Measurements from ENCODE around the gene MILR1. TPM values are rescaled to one million over a fixed set of nuclear protein-coding genes. Genes with fewer than 3 reads are reported as not detected.
"Not testable (repeated sequence)": the region's sequence is repeated elsewhere in the genome, so short reads cannot be mapped to it uniquely, and the experiment has no call there.

Gene MILR1
- total RNA-seq, 2 donors from 2014 or later: 0.80 TPM; not detected in 1

DNA sequence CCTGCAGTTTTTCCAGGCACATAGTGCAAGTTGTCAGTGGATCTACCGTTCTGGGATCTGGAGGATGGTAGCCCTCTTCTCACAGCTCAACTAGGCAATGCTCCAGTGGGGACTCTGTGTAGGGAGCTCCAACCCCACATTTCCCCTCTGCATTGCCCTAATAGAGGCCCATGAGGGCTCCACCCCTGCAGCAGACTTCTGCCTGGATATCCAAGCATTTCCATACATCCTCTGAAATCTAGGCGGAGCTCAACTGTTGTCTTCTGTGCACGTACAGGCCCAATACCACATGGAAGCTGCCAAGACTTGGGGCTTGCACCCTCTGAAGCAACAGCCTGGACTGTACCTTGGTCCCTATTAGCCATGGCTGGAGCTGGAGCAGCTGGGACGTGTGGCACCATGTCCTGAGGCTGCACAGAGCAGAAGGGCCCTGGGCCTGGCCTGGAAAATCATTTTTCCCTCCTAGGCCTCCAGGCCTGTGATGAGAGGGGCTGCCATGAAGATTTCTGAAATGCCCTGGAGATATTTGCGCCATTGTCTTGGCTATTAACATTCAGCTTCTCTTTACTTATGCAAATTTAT, 10.9 kb upstream of the MILR1 start:
- Mint-ChIP-seq H3K36me3 (ENCODE audit: low read depth) (peaks cover 6% of the 10 kb centered on the region), H3K4me1 (no peaks in the 10 kb centered on the region), H3K27me3 (ENCODE audit: insufficient read depth) (no peaks in the 10 kb centered on the region), H3K9me3 (peaks cover 71% of the 10 kb centered on the region), H3K4me3 (no peak overlapping the region), H3K27ac (no peak overlapping the region)
- peak overlapping the region; percentile 51 for H3K4me3 ChIP-seq (ENCODE audit: low read length)
- DNase-seq: no peak
- WGBS, 2 experiments (ENCODE audit: insufficient coverage in 1 of 2, insufficient read length in 1 of 2): 86 to 94% methylated on average over 4 to 5 of the region's 5 CpGs
- H3K9ac ChIP-seq (ENCODE audit: extremely low read depth, low read length, poor library complexity, severe bottlenecking): no peak overlapping the region
- H3K4me1 ChIP-seq (ENCODE audit: control insufficient read depth, insufficient read depth, low read length): no peaks in the 10 kb centered on the region
- peaks cover 52% of the 10 kb centered on the region for H3K9me3 ChIP-seq (ENCODE audit: control insufficient read depth, low read length)
- TF ChIP-seq, protein P1, sequence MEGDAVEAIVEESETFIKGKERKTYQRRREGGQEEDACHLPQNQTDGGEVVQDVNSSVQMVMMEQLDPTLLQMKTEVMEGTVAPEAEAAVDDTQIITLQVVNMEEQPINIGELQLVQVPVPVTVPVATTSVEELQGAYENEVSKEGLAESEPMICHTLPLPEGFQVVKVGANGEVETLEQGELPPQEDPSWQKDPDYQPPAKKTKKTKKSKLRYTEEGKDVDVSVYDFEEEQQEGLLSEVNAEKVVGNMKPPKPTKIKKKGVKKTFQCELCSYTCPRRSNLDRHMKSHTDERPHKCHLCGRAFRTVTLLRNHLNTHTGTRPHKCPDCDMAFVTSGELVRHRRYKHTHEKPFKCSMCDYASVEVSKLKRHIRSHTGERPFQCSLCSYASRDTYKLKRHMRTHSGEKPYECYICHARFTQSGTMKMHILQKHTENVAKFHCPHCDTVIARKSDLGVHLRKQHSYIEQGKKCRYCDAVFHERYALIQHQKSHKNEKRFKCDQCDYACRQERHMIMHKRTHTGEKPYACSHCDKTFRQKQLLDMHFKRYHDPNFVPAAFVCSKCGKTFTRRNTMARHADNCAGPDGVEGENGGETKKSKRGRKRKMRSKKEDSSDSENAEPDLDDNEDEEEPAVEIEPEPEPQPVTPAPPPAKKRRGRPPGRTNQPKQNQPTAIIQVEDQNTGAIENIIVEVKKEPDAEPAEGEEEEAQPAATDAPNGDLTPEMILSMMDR (conservative IDR thresholded peaks at IDR 0.05): no peak
- H3K36me3 ChIP-seq (ENCODE audit: control insufficient read depth, insufficient read depth, low read length): no peaks in the 10 kb centered on the region
- H3K27ac ChIP-seq (ENCODE audit: low read depth, low read length): no peak overlapping the region
- H3K27me3 ChIP-seq (ENCODE audit: control insufficient read depth, insufficient read depth, low read length, poor library complexity, severe bottlenecking): no peaks in the 10 kb centered on the region

DNA sequence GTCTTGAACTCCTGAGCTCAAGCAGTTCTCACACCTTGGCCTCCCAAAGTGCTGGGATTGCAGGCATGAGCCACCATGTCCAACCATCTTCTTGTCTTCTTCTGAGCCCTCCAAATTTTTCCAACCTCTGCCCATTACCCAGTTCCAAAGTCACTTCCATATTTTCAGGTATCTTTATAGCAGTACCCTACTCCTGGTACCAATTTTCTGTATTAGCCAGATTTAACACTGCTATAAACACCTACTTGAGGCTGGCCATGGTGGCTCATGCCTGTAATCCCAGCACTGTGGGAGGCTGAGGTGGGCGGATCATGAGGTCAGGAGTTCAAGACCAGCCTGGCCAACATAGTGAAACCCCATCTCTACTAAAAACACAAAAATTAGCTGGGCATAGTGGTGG, 9.4 kb upstream of the MILR1 start:
- 88% methylated on average over 1 of the region's 1 CpG; no CpG with 5 or more reads in 1 of the 2 experiments for WGBS, 2 experiments (ENCODE audit: insufficient coverage in 1 of 2, insufficient read length in 1 of 2)
- H3K9ac ChIP-seq (ENCODE audit: extremely low read depth, low read length, poor library complexity, severe bottlenecking); H3K4me3 Mint-ChIP-seq; H3K4me1 ChIP-seq (ENCODE audit: control insufficient read depth, insufficient read depth, low read length); H3K4me1 Mint-ChIP-seq; DNase-seq; H3K36me3 ChIP-seq (ENCODE audit: control insufficient read depth, insufficient read depth, low read length); H3K36me3 Mint-ChIP-seq (ENCODE audit: low read depth); H3K27me3 ChIP-seq (ENCODE audit: control insufficient read depth, insufficient read depth, low read length, poor library complexity, severe bottlenecking); H3K27me3 Mint-ChIP-seq (ENCODE audit: insufficient read depth); H3K27ac Mint-ChIP-seq; H3K27ac ChIP-seq (ENCODE audit: low read depth, low read length); H3K4me3 ChIP-seq (ENCODE audit: low read length): not testable (repeated sequence)
- peaks cover 60% of the 10 kb centered on the region for H3K9me3 Mint-ChIP-seq
- H3K9me3 ChIP-seq (ENCODE audit: control insufficient read depth, low read length): peaks cover 43% of the 10 kb centered on the region

- H3K4me1 ChIP-seq (ENCODE audit: control insufficient read depth, insufficient read depth, low read length): no peaks in the 10 kb centered on the region
- H3K4me3 Mint-ChIP-seq: no peak overlapping the region
- peaks cover 3% of the 10 kb centered on the region for H3K36me3 Mint-ChIP-seq (ENCODE audit: low read depth)
- no peak overlapping the region for H3K27ac ChIP-seq (ENCODE audit: low read depth, low read length)
- TF ChIP-seq, protein P1 (conservative IDR thresholded peaks at IDR 0.05): no peak
- no peak overlapping the region for H3K4me3 ChIP-seq (ENCODE audit: low read length)
- H3K36me3 ChIP-seq (ENCODE audit: control insufficient read depth, insufficient read depth, low read length): no peaks in the 10 kb centered on the region
- WGBS, 2 experiments (ENCODE audit: insufficient coverage in 1 of 2, insufficient read length in 1 of 2): 98 to 100% methylated on average over 1 to 2 of the region's 2 CpGs
- no peak overlapping the region for H3K27ac Mint-ChIP-seq
- peaks cover 55% of the 10 kb centered on the region for H3K9me3 Mint-ChIP-seq
- H3K9ac ChIP-seq (ENCODE audit: extremely low read depth, low read length, poor library complexity, severe bottlenecking): no peak overlapping the region
- H3K9me3 ChIP-seq (ENCODE audit: control insufficient read depth, low read length): peaks cover 39% of the 10 kb centered on the region
- no peaks in the 10 kb centered on the region for H3K27me3 ChIP-seq (ENCODE audit: control insufficient read depth, insufficient read depth, low read length, poor library complexity, severe bottlenecking)
- H3K27me3 Mint-ChIP-seq (ENCODE audit: insufficient read depth): no peaks in the 10 kb centered on the region
- no peaks in the 10 kb centered on the region for H3K4me1 Mint-ChIP-seq
- no peak for DNase-seq
Observed at GRCh38 chr17:64439956-64440355, 9.0 kb upstream of the MILR1 start.
